Kidney (tissue), 14 donors: ENCODE data around the gene CBX2. TPM values are rescaled to one million over a fixed set of nuclear protein-coding genes. Genes with fewer than 3 reads are reported as not detected.

Experiments used
- DNase-seq, 5 donors: peaks; one replicate each; pipeline ENCODE4 v3.0.0-alpha.2; 2013 to 2020
- FAIRE-seq: peaks from 2 replicates; lab custom pipeline; 2012; peaks lifted over from hg19 to GRCh38; lab: Jason Lieb, UNC
- H3K27ac ChIP-seq, 2 donors: one replicate each; pipeline ENCODE4 v1.7.0; 2013; ENCODE audit warnings: low read depth in 2 of 2, low read length in 2 of 2, inconsistent platforms in 1 of 2
- H3K27me3 ChIP-seq: one replicate; pipeline ENCODE4 v1.7.1; 2013; ENCODE audit warnings: low read length, inconsistent platforms; ENCODE audit not compliant: control insufficient read depth, insufficient read depth
- H3K36me3 ChIP-seq, 3 donors: one replicate each; pipeline versions ENCODE4 v1.7.0 to v1.7.1; 2013; ENCODE audit warnings: low read length in 3 of 3, control low read depth in 1 of 3, inconsistent platforms in 1 of 3; ENCODE audit not compliant: insufficient read depth in 3 of 3, control insufficient read depth in 2 of 3
- H3K4me1 ChIP-seq, 3 donors: one replicate each; pipeline versions ENCODE4 v1.7.0 to v1.7.1; 2013; ENCODE audit warnings: low read length in 3 of 3, inconsistent platforms in 1 of 3, low read depth in 1 of 3; ENCODE audit not compliant: control insufficient read depth in 2 of 3, insufficient read depth in 2 of 3
- H3K4me3 ChIP-seq, 3 donors: one replicate each; pipeline versions ENCODE4 v1.7.0 to v1.8.1; 2013; ENCODE audit warnings: low read length in 3 of 3, control low read depth in 1 of 3, inconsistent platforms in 1 of 3
- H3K9ac ChIP-seq, 3 donors: one replicate each; pipeline versions ENCODE4 v1.7.0 to v1.7.1; 2013; ENCODE audit warnings: low read length in 3 of 3, control low read depth in 1 of 3, inconsistent platforms in 1 of 3
- H3K9me3 ChIP-seq, 3 donors: one replicate each; pipeline versions ENCODE4 v1.7.0 to v1.7.1; 2013; ENCODE audit warnings: low read length in 3 of 3, control low read depth in 1 of 3, inconsistent platforms in 1 of 3; ENCODE audit not compliant: control insufficient read depth in 2 of 3, insufficient read depth in 1 of 3
- CTCF ChIP-seq: IDR thresholded peaks from 3 replicates; pipeline ENCODE4 v1.5.1; 2012; ENCODE audit warnings: mild to moderate bottlenecking, moderate library complexity, borderline replicate concordance; ENCODE audit not compliant: insufficient read depth; ENCODE audit errors: extremely low read depth
- intact Hi-C: fragments of 100-400 bp; cut with DNase I; formaldehyde crosslinking; loops from one replicate; pipeline ENCODE4 v1.11.1; 2022
- polyA plus RNA-seq: library from polyadenylated mRNA; stranded (reverse); fragments of 350-450 nt; fragmentation: Illumina TruSeq; extraction: RNeasy Lipid Tissue Mini Kit (QIAGEN cat#74804); gene quantifications from one replicate; pipeline ENCODE4 v1.2.3, GENCODE V29; 2014; ENCODE audit warnings: low read depth, low replicate concordance; ENCODE audit not compliant: insufficient read depth
- total RNA-seq: library from RNA; stranded (reverse); fragmentation: NEBNext Ultra II Directional; extraction: Animal tissue kit (Norgen Biotek cat#: 25700); gene quantifications from one replicate; pipeline ENCODE4 v1.2.1, GENCODE V29; 2021
- donor health status: control.
- donor health status: control.
- donor health status: control.
- donor health status: control.
- donor health status: control.
- donor health status: DM: yes; HTN: yes; CAD: no.
- donor health status: Normal renal cell carcinoma (clear cell type).

Gene CBX2
- total and polyA plus RNA-seq, 2 donors from 2014 or later = 2.2 to 3.5 TPM

- FAIRE-seq (no peak), DNase-seq (peak; percentile 36 to 83 (median 61))
- H3K4me1 ChIP-seq = peaks cover 0 to 21% (median 13%) of the 10 kb centered on the region in 3 donors
- H3K9me3 ChIP-seq = no peaks in the 10 kb centered on the region
- intact Hi-C loops = no loop called here
- peaks cover under 1% of the 10 kb centered on the region for H3K27me3 ChIP-seq
- no peak overlapping the region for H3K27ac ChIP-seq
- no peak overlapping the region for H3K9ac ChIP-seq
- TF ChIP-seq CTCF = no peak
- H3K4me3 ChIP-seq = no peak overlapping the region
- peaks cover 0 to 6% (median 0%) of the 10 kb centered on the region in 3 donors for H3K36me3 ChIP-seq
These were observed 56.9 kb downstream of the CBX2 start for GRCh38 chr17:79834565-79835469.

- H3K27me3 ChIP-seq = peaks cover 6% of the 10 kb centered on the region
- no peak overlapping the region for H3K9ac ChIP-seq
- intact Hi-C loops = no loop called here
- no peak overlapping the region for H3K27ac ChIP-seq
- TF ChIP-seq CTCF = no peak
- DNase-seq = peak in 2 of 5 donors; percentile 39 to 77
- H3K9me3 ChIP-seq = no peaks in the 10 kb centered on the region
- FAIRE-seq = no peak
- peaks cover 0 to 28% (median 13%) of the 10 kb centered on the region in 3 donors for H3K4me1 ChIP-seq
- peaks cover 0 to 6% (median 0%) of the 10 kb centered on the region in 3 donors for H3K36me3 ChIP-seq
- H3K4me3 ChIP-seq = no peak overlapping the region
These were observed 57.5 kb downstream of the CBX2 start for GRCh38 chr17:79835470-79835899.

GRCh38 chr17:79835953-79836509 lies 58.1 kb downstream of the CBX2 start:
- no peak for TF ChIP-seq CTCF
- no peak overlapping the region for H3K9ac ChIP-seq
- no peaks in the 10 kb centered on the region for H3K9me3 ChIP-seq
- H3K27ac ChIP-seq = no peak overlapping the region
- H3K4me3 ChIP-seq = no peak overlapping the region
- peaks cover 0 to 6% (median 0%) of the 10 kb centered on the region in 3 donors for H3K36me3 ChIP-seq
- peaks cover 6% of the 10 kb centered on the region for H3K27me3 ChIP-seq
- peak; percentile 59 to 91 (median 81) for DNase-seq
- intact Hi-C loops = no loop called here
- no peak for FAIRE-seq
- H3K4me1 ChIP-seq = peaks cover 0 to 31% (median 13%) of the 10 kb centered on the region in 3 donors
